Type B pancreatic cell (in vitro differentiated cells): ENCODE measurements around the gene ABLIM2. TPM values are rescaled to one million over a fixed set of nuclear protein-coding genes. Genes with fewer than 3 reads are reported as not detected.

ENCODE experiments used
- DNase-seq: peaks from one replicate; pipeline ENCODE4 v3.0.0; 2021; ENCODE audit warnings: mixed read lengths; ENCODE audit not compliant: unreplicated experiment; ENCODE audit errors: extremely low spot score
- H3K27ac Mint-ChIP-seq: 2 replicates; pipeline ENCODE4 v1.8.0; 2021; ENCODE audit warnings: mild to moderate bottlenecking, mixed read lengths
- H3K27me3 Mint-ChIP-seq: 2 replicates; pipeline ENCODE4 v1.8.0; 2021; ENCODE audit warnings: mixed read lengths
- H3K36me3 Mint-ChIP-seq: 2 replicates; pipeline ENCODE4 v1.8.0; 2021; ENCODE audit warnings: mixed read lengths
- H3K4me1 Mint-ChIP-seq: one replicate; pipeline ENCODE4 v1.8.0; 2021; ENCODE audit warnings: mixed read lengths; ENCODE audit not compliant: unreplicated experiment
- H3K4me3 Mint-ChIP-seq: 2 replicates; pipeline ENCODE4 v1.8.0; 2021; ENCODE audit warnings: mild to moderate bottlenecking, mixed read lengths
- H3K9me3 Mint-ChIP-seq: 2 replicates; pipeline ENCODE4 v1.8.0; 2021; ENCODE audit warnings: mixed read lengths
- total RNA-seq: library from RNA; stranded (reverse); gene quantifications from 2 replicates; pipeline ENCODE4 v1.2.1, GENCODE V29; 2021; ENCODE audit warnings: low replicate concordance
- TF ChIP-seq, protein P1 (sequence below): fragments of 200-600 bp; sonication (generic); conservative IDR thresholded peaks from 2 replicates; pipeline ENCODE4 v1.5.0; 2021; ENCODE audit warnings: antibody characterized with exemption, mild to moderate bottlenecking

Gene ABLIM2
- total RNA-seq, 1 donor from 2014 or later, result 2.6 TPM

DNA sequence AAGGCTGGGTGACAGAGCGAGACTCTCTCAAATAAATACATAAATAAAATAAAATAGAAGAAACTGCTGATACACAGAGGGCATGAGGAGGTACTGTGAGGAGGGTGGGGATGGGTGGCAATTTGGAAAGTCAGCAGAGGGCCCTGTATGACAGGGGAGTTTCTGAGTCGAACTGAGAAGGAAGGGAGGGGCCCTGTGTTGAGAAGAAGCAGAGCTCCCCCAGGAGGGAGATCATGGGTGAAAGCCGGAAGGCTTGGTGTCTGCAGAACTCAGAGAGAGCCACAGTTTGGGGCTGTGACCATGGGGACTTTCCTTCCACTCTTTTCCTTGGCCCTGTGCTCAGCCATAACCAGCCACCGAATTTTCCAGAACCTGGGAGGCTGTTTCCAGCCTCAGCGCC lies 194.2 kb downstream of the ABLIM2 start:
- Mint-ChIP-seq H3K27ac (peak overlapping the region; percentile 91), H3K4me1 (peaks cover 42% of the 10 kb centered on the region), H3K36me3 (no peaks in the 10 kb centered on the region), H3K4me3 (peak overlapping the region; percentile 20), H3K27me3 (no peaks in the 10 kb centered on the region), H3K9me3 (no peaks in the 10 kb centered on the region)
- TF ChIP-seq, protein P1, sequence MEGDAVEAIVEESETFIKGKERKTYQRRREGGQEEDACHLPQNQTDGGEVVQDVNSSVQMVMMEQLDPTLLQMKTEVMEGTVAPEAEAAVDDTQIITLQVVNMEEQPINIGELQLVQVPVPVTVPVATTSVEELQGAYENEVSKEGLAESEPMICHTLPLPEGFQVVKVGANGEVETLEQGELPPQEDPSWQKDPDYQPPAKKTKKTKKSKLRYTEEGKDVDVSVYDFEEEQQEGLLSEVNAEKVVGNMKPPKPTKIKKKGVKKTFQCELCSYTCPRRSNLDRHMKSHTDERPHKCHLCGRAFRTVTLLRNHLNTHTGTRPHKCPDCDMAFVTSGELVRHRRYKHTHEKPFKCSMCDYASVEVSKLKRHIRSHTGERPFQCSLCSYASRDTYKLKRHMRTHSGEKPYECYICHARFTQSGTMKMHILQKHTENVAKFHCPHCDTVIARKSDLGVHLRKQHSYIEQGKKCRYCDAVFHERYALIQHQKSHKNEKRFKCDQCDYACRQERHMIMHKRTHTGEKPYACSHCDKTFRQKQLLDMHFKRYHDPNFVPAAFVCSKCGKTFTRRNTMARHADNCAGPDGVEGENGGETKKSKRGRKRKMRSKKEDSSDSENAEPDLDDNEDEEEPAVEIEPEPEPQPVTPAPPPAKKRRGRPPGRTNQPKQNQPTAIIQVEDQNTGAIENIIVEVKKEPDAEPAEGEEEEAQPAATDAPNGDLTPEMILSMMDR, result no peak
- no peak for DNase-seq

DNA sequence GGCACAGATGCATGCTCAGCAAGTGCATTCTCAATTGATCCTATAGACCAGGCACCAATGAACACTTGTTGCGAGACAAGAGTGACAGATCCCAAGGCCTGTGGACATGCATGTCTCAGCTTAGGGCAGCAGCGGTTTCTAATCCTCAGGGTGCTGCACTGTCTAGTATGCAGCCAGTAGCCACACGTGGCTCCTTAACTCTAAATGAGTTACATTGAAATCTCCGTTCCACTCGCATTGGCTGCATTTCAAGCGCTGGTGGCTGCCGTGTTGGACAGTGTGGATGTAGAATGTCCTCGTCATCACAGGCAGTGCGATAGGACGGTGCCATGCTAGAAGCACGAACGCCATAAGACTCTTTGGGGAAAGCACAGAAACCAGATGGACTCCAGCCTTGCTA lies 194.9 kb downstream of the ABLIM2 start:
- Mint-ChIP-seq H3K9me3 (no peaks in the 10 kb centered on the region), H3K36me3 (no peaks in the 10 kb centered on the region), H3K27me3 (no peaks in the 10 kb centered on the region), H3K27ac (peak overlapping the region; percentile 58), H3K4me1 (peaks cover 39% of the 10 kb centered on the region), H3K4me3 (peak overlapping the region; percentile 31)
- DNase-seq, result no peak
- TF ChIP-seq, protein P1, result no peak

DNA sequence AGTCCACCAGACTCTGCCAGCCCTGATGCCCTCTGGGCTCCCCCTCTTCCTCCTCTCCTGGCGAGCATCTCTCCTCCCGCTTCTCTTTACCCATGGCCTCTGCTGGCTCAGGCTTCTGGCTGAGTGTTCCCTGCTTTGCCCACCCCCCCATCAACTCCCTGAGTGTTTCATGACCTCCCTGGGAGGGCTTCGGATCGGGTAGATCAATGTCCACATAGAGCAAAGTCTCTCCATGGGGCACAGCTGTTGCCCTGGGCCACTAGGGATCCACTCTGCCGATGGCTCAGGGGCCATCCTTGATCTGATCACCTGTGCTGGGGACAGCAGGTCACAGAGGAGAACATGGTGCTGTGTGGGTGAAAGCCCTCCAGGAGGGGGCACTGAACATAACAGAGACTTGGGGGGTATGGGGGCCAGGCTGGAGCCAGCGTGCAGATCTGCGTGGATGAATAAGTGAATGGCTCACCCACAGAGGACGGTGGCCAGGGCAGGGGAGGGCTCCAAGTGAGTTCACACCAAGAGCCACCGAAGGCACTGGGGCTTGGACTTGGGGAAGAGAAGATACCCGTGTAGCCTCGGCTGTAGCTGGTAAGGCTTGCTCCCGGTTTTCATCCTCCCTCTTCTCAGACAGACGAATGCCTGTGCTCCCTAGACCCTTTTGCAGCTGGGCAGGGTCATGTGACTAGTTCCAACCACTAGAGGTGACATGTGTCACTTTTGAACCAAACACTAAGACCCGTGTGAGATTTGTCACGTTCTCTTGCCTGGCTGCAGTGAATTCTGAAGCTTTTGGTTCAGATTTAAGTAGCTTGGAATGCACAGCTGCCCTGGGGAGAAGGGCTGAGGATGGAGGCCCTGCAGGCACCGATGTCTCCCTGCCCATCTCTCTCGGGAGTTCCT lies 195.8 kb downstream of the ABLIM2 start:
- no peaks in the 10 kb centered on the region for H3K27me3 Mint-ChIP-seq
- H3K27ac Mint-ChIP-seq, result peak overlapping the region; percentile 57
- no peak for DNase-seq
- H3K4me3 Mint-ChIP-seq, result no peak overlapping the region
- TF ChIP-seq, protein P1, result no peak
- no peaks in the 10 kb centered on the region for H3K9me3 Mint-ChIP-seq
- no peaks in the 10 kb centered on the region for H3K36me3 Mint-ChIP-seq
- peaks cover 35% of the 10 kb centered on the region for H3K4me1 Mint-ChIP-seq

DNA sequence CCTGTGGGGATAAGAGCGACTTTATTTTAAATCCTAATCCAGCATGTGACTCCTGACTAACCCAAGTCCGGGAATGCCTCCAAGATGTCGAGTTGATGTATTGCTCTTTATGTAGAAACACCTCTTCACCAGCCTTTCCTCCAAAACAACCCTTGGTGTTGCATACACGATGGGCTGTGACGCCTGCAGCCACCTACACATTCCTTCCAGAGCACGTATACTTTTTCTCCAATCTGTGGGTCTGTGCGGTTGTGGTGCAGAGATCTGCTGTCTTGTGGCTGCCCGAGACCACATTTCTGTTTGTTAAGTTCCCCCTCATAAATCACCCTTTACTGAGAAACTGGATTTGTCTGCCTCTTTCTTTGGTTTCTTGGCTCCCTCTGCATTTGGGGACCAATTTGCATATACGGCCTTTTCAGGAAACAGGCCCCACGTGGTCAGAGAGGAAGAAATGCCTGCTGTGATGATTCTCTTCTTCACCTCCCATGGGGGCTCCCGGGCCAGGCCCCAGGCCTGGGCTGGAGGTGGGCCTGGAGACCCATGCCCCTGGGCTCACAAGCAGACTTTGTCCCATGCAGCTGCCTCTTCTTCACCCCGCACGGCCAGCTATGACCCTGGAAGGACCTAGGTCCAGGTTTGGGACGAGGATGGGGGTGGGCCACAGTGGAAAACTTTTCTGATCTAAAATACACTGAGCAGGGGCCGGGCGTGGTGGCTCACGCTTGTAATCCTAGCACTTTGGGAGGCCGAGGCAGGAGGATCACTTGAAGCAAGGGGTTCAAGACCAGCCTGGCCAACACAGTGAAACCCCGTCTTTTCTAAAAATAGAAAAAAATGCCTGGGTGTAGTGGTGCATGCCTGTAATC lies 197.6 kb downstream of the ABLIM2 start:
- DNase-seq, result no peak
- H3K36me3 Mint-ChIP-seq, result no peaks in the 10 kb centered on the region
- H3K27me3 Mint-ChIP-seq, result no peaks in the 10 kb centered on the region
- peaks cover 33% of the 10 kb centered on the region for H3K4me1 Mint-ChIP-seq
- H3K9me3 Mint-ChIP-seq, result no peaks in the 10 kb centered on the region
- TF ChIP-seq, protein P1, result no peak
- peak overlapping the region; percentile 91 for H3K27ac Mint-ChIP-seq
- H3K4me3 Mint-ChIP-seq, result peak overlapping the region; percentile 44

DNA sequence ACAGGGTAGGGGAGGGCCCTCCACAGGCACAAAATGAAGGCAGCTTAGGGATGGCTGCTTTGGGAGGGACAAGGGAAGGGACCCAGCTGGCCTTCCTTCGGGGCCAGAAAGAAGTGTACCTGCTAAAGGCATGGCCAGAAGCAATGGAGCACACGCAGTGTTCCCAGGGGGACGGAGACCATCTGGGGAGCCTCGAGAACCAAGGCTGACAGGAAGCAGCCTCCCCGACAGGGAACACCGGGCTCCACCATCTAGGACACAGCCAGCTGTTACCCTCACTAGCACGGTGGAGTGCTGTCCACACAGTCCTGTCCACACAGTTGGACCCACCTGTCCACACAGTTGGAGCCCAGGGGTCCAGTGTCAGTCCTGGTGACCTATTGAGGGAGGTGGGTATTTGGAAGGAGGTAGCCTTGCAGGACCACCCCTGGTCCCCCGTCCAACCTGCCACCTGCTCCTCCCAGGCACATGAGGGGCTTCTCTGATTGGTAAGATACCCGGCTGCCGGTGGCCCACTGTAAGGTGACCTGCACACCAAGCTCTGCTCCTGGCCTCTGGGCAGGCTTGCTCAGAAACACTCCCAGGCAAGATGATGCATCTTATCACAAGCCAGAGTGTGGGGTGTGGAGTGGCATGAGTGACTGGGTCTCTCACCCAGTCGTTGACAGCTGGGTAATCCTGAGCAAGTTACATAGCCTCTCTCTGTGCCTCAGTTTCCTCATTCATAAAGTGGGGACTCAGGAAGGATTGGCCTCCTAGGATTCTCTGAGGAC lies 198.4 kb downstream of the ABLIM2 start:
- H3K27me3 Mint-ChIP-seq, result no peaks in the 10 kb centered on the region
- no peaks in the 10 kb centered on the region for H3K9me3 Mint-ChIP-seq
- H3K4me3 Mint-ChIP-seq, result no peak overlapping the region

More for the DNA sequence above, 198.4 kb downstream of the ABLIM2 start:
- TF ChIP-seq, protein P1, result no peak
- Mint-ChIP-seq H3K4me1 (peaks cover 25% of the 10 kb centered on the region), H3K36me3 (no peaks in the 10 kb centered on the region), H3K27ac (peak overlapping the region; percentile 91)
- DNase-seq, result no peak
